HG02588 (cell line): ENCODE results near the gene COX6A1.
"Not testable (repeated sequence)": the region's sequence is repeated elsewhere in the genome, so short reads cannot be mapped to it uniquely, and the experiment has no call there.

Experiments used
- ATAC-seq: cut with Tn5 transposase; IDR thresholded peaks from one replicate; pipeline ENCODE4 v1.9.1; 2021; ENCODE audit warnings: mild to moderate bottlenecking, moderate library complexity; ENCODE audit not compliant: unreplicated experiment

The COX6A1 gene

GRCh38 chr12:120466560-120467315 is 28.8 kb downstream of the COX6A1 start:
- ATAC-seq, result no peak

GRCh38 chr12:120467439-120467838 is 29.5 kb downstream of the COX6A1 start:
- ATAC-seq, result no peak

DNA sequence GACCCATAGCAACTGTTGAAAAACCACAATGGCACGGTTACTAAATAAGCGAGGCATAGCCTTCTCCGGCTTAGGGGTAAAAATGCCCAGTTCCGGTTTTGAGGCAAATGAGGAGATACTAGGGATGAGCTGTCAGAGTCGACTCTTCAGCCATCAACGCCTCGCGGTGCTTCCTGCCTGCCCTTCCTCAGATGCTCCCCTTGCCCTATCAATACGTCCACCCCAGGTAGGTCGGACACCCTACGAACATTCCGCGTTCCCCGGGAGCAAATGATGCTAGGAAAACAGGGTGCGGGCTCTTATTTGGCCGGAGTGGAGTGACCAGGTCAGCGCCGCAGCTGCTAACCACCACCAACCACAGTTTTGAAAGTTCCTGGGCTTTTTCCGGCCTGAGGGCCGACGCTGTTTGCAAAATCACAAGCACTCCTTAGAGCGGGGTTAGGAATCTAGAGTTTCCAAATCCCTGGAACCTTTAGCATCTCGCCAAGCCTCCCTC is 30.5 kb downstream of the COX6A1 start:
- ATAC-seq, result no peak

DNA sequence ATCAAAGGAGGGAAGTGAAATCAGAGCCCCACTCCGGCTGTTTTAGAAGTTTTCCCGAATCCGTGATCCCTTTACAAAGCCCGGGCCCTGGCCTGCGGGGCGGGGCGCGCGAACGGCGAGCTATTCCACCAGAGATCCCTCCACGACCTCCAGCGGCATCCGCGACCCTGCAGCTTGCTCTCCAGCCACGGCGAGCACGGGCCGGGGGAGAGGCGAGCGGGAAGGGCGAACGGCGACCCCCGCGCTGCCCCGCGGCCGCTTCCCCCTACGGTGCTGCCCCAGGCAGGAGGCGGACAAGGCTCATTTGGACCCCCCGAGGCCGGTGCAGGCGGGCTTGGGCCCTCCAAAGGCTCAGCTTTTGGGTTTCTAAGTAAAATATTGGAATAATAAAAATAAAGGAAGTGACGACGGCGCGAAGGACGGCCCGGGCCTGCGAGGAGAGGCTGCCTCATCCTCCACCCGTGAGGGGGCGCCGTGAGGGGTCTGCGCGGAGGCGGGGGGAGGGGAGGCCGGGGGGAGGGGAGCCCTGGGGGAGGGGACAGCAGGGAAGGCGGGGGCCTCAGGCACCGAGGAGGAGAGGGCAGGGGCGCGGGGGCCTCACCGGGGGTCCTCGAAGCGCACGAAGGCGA is 31.0 kb downstream of the COX6A1 start:
- peak; percentile 31 for ATAC-seq

DNA sequence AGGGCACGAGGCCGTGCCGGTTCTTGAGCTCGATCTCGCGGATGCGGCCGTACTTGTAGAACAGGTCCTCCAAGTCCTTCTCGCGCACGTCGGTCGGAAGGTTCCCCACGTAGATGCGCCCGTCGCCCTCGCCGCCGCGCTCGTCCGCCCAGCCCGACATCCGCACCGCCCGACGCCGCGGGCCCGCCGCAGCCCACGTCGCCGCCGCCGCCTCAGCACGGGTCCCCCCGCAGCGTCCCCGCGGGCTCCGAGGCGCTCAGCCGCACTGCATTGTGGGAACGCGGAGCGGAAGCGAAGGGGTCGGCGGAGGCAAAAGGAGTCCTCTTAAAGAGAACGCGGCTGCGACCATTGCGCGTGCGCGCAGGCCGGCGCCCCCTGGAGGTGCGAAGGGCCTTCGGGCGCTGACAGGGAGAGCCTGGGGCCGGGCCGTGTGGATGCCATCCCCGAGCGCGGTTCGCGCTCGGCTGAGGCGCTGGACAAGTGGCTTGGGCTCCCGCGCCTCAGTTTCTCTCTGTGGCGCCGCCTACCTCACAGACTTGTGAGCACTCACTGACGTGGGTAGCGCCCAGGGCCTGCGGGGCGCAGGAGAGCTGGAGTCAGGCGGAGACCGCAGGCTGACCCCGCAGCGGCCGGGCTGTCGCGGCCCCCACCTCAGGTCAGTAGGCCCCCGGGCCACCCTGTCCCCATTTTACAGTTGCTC is 31.7 kb downstream of the COX6A1 start, which contains the start of gene SRSF9:
Gene SRSF9 (minus strand): TSS at position 299 of the 700 bp plus-strand sequence. CDS start 139 bp downstream, at position 160.
- peak; percentile 84 for ATAC-seq

- ATAC-seq, result no peak
Measured at GRCh38 chr12:120470150-120470784, 32.4 kb downstream of the COX6A1 start.

GRCh38 chr12:120472521-120472920 is 34.6 kb downstream of the COX6A1 start:
- no peak for ATAC-seq

GRCh38 chr12:120473807-120474615 is 36.1 kb downstream of the COX6A1 start:
- ATAC-seq, result no peak

- ATAC-seq, result no peak
Measured at GRCh38 chr12:120474616-120474960, 36.7 kb downstream of the COX6A1 start.

DNA sequence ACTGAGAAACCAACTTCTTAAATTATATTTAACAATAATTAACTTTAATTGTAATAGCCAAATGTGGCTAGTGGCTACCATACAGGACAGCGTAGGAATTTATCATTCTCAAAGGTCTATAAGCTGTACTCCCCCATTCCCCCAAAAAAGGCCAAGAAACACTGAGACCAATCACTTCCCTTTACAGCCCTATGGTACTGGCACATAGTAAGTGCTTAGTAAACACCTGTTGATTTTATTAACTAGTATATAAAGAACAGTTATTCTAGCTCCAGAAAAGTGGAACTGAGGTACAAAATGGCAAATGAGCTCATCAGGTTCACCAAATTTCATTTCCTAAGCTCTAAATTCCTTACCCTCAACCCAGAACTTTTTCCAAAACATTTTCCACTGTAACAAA is 37.7 kb downstream of the COX6A1 start:
- ATAC-seq, result no peak

DNA sequence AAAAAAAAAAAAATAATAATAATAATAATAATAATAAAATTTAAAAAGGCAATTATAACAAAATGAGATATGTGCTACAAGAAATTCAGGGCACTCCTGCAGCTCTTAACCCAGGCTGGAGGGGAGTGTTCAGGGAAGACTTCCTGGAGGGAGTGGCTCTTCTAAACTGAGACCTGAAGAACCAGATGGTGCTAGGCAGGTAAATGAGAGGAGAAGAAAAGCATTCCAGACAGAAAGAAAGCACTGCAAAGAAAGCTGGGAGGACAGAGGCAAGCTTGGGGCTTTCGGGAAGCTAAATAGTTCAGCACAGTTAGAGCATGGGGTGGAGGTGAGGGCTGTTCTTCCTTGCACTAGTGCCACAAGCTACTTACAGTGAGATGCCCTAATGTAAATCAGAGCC is 41.5 kb downstream of the COX6A1 start:
- ATAC-seq, result no peak

GRCh38 chr12:120480211-120480610 is 42.3 kb downstream of the COX6A1 start:
- ATAC-seq, result no peak

GRCh38 chr12:120481022-120481767 is 43.3 kb downstream of the COX6A1 start:
- ATAC-seq, result no peak

DNA sequence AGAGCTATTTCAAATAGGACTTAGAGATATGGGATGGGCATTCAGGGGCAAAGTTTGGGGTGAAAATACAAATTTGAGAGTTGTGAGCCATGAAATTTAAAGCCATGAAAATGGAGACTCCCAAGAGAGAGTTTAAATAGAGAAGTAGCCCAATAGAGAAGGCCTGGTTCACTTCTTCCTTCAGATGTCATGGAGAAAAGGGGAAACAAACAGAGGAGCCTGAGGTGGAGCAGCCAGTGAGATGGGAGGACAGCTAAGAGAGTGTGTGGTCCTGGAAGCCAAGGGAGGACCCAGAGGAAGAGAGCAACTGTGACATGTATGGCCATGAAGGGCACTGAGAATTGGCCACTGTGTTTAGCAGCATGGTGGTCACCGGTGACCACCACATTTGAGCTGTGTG is 45.7 kb downstream of the COX6A1 start:
- no peak for ATAC-seq

- no peak for ATAC-seq
Measured at GRCh38 chr12:120485961-120486881, 48.3 kb downstream of the COX6A1 start.

- not testable (repeated sequence) for ATAC-seq
Measured at GRCh38 chr12:120487552-120487951, 49.6 kb downstream of the COX6A1 start.

- ATAC-seq, result no peak
Measured at GRCh38 chr12:120488057-120488640, 50.2 kb downstream of the COX6A1 start.

GRCh38 chr12:120489018-120489417 is 51.1 kb downstream of the COX6A1 start:
- ATAC-seq, result no peak
